ENCODE results near the gene BPIFB4.
"Not testable (repeated sequence)": the region's sequence is repeated elsewhere in the genome, so short reads cannot be mapped to it uniquely, and the experiment has no call there.

The BPIFB4 gene

DNA sequence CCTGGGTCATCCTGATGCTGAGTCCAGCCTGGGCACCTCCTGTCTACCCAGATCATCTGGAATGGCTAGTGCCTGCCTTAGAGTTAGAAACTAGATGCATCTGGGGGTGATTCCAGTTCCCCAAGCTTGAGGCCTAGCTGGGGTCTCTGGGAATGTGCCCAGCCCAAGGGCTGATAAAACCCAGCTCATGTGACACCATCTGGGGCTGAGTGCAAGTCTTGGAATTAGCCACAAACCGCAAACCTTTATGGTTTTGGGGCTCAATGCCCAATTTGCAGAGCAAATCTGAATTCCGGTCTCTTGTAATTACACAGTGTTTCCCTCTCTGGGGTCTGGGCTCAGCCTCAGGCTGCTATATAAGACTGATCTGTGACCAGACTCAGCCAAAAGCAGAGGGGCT, at the start of gene BPIFB4:
Gene BPIFB4 (plus strand): TSS at position 385 of the 400 bp plus-strand sequence. CDS start 1,884 bp downstream, outside the sequence.
- no peak for DNase-seq

DNA sequence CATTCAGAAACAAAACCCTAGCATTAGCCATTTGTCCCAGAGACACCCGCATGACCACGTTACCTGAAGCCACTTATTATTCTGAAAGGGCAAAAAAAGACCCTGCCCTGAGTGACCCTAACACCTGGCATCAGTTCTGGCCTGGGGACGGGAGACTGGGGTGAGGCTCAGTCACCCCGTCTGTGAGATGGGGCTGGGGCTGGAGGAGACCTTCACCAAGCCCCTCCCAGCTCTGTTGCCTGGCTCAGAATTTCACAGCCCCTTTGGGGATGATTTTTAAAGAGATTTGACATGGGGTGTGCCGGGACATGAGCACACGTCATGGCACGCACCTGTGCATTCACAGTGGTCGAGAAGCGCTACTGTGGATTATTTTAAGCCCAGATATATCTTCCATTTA, 49.4 kb upstream of the BPIFB4 start:
- DNase-seq, result no peak

DNA sequence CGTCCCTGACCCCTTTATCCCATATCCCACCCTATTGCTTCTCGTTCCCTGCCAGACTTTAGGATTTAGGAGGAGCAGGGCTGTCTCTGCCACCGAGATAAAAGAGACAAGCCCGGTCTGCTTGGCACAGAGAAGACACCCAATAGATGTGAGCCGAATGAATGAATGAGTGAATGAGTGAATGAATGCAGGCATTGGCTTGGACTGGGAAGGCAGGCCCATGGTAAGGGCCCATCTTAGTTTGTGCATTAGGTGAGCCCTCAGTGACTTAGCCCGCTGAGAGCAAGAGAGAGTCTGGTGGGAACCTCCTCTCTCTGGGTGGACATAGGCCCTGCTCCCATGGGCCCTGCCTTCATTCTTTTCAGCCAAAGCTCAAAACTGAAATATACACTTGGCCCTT, 48.9 kb upstream of the BPIFB4 start:
- no peak for DNase-seq

DNA sequence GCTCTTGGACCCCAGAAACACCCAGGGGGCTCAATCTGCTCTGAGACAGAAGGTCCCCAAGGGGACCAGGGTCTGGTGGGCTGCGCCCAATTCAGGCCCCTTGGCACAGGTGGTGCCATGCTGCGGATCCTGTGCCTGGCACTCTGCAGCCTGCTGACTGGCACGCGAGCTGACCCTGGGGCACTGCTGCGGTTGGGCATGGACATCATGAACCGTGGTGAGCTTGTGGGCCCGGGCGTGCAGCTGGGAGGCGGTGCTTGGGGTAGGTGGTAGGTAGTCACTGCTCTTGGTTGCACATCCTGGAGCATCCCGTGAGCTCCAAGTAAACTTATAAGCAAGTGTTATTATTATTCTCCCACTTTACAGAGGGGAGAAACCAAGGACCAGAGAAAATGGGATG, 47.9 kb upstream of the BPIFB4 start, which contains the start of gene BPIFB6:
Gene BPIFB6 (plus strand): TSS at position 118 of the 400 bp plus-strand sequence. CDS start 0 bp downstream, at position 118.
- DNase-seq, result no peak

DNA sequence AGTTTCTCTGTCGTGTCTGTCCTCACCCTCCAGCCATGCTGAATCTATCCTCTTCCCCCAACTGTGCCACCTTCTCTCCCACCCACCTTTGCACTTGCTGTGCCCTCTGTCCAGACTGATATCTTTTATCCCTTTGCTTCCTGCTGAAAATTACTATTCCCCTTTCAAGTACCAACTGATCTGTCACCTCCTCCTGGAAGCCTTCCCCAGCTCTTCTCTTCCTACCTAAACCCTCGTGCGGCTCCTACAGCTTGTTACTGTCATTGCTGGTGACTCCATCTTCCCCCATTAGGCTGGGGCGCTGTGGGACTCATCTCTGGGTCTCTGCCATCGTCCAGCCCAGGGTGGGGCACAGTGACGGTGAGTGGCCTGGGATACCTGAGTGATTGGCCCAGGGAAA, 46.9 kb upstream of the BPIFB4 start:
- DNase-seq, result no peak

DNA sequence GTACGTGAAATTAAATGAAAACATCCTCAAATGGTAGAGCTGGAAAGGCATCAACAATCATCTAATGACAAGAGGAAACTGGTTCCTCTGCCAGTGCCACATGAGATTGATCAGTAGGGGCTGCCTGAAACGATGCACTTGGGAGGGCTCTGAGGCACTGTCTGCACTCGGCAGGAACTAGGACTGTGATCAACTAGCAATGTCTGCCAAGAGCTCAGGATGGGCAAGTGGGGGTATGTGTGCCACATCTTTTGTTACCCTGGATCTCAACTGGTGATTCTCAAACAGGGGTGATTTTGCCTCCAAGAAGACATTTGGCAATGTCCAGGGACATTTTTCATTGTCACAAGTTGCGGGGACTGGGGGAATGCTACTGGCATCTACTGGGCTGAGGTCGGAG, 46.1 kb upstream of the BPIFB4 start:
- DNase-seq, result no peak

DNA sequence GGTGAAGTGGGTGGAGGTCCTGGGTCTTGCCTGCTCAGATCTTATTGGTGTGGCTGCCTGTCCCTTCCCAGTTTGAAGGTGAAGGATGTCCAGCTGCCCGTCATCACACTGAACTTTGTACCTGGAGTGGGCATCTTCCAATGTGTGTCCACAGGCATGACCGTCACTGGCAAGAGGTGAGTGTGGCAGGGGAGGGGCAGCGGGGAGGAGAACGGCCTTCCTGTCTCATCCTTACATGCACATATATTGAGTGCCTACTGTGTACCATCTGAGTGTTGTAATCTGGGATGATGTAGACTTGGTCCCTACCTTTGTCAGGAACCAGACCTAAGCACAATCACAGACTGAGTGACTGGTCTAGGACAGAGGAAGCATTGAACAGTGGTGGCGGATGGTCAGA, 45.3 kb upstream of the BPIFB4 start:
- no peak for DNase-seq

DNA sequence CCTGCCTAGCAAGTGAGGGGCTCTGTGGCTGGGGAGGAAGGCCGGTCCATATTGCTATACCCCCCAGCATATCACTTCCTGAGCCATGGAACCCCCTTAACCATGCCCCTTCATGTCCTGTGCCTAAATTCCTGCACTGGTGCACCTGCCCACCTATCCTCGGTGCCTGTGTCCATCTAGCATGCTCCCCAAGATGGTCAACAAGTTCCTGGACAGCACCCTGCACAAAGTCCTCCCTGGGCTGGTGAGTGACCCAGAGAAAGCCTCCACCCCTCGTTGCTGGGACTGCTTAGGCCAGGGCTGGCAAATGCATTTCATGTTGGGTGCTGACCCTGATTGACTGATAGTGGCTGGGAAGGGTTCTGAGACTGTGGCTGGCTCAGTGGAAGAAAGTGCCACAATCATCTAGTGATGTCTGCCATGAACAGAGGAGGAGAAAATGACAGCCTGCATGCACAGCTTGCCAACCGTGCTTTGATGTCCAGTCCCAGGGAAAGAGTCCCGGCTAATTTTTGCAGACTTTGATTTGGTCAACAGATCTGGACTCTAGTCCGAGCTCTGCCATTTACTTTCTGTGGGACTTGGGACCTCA, 44.4 kb upstream of the BPIFB4 start:
- DNase-seq, result no peak

DNA sequence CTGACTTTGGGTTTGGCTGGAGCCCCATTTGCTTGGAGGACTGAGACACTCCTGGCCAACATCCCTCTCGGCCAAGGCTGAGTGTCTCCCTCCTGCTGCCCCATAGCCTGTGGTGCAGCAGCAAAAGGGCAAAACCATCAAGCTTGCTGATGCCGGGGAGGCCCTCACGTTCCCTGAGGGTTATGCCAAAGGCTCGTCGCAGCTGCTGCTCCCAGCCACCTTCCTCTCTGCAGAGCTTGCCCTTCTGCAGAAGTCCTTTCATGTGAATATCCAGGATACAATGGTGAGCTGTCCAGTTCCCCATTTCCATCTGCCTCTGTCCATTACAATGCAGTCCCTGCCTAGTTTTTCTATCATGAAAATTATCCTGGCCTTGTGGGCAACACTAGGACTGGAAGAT, 42.0 kb upstream of the BPIFB4 start:
- DNase-seq, result no peak

DNA sequence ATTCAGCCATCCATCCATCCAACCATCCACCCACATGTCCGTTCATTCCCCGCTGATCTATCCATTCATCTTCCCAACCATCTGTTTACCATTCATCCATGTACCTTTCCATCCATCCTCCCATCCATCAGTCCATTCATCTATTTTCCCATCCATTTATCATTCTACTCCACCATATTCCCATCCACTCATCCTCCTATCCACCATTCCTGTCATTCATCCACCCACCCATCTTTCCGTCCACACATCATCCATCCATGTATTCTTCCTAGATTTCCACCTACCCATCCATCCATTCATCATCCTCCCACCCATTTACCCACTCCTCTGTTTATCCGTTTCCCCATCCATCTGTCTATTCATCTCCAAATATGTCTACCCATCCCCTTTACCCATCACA, 41.2 kb upstream of the BPIFB4 start:
- no peak for DNase-seq

DNA sequence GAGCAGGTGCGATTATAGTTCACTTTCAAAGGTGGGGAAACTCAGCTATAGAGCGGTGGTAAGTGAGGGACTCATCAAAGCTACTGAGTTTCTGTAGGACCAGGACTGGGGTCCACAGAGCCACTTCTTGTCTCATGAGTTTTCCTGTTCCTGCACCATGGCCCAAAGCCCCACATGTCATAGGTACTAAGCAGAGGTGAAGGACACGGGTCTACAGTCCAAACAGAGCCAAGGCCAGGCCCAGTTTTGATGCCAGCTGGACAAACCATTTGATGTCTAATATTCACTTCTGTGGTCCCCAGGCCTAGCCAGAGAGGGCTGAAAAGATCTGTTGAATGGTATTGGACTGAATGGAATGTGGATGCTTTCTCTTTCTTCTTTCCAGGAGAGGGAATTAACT, 37.0 kb upstream of the BPIFB4 start:
- DNase-seq, result no peak

DNA sequence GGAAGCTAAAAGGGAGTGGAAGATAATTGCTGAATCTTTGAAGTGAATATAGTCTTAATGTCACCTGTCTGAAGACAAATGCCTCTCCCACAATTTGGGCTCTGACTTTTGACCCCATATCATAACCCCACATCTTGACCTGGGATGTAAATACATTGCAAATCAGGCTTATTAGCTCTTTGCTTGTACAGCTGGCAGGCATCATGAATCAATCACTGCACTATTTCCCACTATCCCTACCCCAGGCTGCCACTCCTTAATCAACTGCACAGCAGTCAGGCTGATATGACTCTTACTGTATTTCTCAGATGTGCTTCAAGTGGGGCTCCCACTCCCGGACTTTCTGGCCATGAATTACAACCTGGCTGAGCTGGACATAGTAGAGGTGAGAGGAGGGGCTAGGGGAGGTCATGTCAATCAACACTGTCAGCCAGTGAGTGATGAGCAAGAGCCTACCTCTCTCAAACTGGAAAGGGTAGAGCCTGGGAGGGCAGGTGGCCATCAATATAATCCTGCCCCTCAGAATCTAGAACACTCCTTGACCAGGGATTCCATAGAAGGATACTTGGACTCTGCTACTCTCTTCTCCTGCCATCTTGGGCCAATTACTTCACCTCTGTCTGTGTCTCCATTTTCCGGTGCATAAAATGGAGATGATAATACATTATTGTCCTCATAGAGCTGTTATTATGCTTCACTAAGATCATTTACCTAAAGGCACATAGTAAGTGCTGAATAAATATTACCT, 36.3 kb upstream of the BPIFB4 start:
- no peak for DNase-seq

DNA sequence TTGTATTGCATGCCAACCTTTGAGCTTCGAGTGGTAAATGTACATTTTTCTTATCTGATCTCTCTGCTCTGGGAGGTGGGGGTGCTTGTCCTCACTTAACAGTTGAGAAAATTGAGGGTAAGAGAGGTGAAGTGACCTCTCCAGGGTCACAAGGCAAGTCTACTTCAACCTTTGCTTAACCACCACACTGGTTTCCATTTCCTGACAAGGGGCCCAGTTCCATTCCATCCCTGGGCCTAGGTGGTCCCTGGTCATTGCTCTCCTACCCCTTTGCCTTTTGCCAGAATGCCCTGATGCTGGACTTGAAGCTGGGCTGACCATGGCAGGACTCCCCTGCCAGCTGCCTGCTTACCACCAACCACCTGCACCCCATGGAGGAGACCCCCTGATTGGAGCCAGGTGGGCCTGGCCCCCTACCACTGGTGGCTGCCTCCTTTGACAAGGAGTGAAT, 35.7 kb upstream of the BPIFB4 start:
- no peak for DNase-seq

DNA sequence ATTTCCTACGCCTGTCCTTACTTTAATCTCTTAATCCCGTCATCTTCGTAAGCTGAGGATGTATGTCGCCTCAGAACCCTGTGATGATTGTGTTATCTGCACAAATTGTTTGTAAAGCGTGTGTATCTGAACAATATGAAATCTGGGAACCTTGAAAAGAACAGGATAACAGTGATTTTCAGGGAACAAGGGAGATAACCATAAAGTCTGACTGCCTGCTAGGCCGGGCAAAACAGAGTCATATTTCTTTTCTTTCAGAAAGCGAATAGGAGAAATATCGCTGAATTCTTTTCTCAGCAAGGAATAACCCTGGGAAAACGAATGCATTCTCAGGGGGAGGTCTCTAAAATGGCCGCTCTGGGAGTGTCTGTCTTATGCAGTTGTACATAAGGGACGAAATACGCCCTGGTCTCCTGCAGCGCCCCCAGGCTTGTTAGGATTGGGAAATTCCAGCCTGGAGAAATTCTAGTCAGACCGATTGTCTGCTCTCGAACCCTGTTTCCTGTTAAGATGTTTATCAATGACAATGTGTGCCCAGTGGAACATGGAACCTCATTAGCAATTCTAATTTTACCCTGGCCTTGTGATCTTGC, 34.2 kb upstream of the BPIFB4 start:
- DNase-seq, result not testable (repeated sequence)

DNA sequence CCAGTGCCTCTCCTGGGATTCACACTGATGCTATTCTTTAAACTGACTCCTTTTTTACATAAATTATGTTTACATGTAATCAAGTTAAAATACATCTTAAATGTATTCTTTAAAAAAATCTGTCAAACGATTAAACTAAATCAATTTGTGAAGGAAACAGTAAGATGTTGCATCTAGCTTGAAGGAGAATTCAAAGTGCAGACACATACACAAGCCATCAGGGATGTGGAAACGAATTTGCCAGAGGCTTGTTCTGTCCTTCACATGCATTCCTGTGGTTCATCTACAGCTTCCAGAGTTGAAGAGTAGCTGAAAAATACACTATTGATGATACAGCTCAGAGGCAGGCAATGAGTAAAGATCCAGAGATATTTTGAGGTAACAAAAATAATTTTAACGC, 33.0 kb upstream of the BPIFB4 start:
- no peak for DNase-seq

DNA sequence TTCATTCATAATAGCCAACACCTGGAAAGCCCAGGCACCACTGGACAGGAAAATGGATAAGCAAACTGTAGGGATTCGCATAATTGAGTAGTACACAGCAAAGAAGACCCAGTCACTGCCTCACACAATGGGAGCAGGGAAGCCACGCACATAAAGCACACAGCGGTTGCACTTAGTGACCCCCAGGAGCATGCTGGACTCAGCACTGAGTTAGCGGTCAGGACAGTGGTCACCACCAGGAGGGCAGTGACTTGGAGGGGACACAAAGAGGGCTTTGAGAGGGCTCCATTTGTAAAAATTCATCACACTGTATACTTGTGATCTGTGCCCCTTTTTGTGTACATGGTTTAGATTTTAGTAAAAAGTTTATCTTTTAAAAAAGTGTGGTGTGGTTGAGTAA, 28.1 kb upstream of the BPIFB4 start:
- no peak for DNase-seq

DNA sequence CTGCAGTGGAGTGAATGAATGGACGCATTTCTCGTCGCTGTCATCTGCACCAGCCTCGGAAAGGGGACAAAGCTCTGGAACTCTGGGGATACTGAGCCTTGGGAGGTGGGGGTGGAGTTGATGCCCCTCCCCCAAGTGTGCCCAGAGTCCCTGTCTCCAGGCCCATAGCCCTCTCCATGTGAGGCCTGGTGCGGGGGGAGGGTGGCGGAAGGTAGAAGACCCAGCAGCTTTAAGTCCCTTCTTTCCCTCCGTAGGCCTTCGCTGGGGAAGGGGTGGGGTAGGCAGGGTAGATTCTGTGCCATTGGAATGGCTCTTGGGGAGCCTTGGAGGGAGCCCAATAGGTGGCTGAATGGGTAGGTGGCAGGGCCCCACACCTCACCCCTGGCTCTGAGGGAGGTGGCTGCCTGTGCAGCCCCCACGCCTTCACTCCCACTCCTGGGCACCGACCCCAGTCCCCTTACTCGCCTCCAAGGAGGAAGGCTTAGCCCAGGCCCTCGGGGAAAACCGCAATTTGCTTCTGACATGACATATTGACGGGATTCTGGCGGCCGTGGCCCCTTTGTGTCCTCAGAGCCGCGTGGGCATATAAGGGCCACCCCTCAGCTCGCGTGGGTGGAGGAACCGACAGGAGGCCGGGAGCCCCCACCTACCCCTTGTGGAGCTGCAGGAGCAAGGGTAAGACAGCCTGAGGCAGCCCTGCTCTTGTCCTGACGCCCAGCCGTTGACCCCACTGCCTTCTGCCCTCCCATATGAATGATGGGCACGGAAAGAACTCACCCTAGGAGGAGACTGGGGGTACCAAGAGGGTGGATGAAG, 25.9 kb upstream of the BPIFB4 start, which contains the start of gene BPIFB3:
Gene BPIFB3 (plus strand): TSS at position 613 of the 816 bp plus-strand sequence. CDS start 1,533 bp downstream, outside the sequence.
- DNase-seq, result no peak

DNA sequence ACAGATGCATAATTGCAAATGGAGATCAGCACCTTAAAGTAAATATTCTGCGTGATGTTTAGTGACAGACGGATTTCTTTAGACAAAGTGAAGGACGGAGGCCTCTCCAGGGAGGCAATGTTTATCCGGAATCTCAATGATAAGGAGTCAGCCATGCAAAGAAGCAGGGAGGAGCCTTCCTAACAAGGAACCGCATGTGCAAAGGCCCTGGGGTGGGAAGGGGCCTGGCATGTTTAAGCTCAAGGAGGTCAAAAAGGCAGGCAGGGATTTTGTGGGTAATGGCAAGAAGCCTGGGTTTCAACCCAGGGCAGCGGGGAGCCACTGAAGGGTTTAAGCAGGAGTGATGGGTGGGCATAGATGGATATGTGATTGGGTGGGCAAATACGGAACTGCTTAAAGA, 25.1 kb upstream of the BPIFB4 start:
- no peak for DNase-seq

DNA sequence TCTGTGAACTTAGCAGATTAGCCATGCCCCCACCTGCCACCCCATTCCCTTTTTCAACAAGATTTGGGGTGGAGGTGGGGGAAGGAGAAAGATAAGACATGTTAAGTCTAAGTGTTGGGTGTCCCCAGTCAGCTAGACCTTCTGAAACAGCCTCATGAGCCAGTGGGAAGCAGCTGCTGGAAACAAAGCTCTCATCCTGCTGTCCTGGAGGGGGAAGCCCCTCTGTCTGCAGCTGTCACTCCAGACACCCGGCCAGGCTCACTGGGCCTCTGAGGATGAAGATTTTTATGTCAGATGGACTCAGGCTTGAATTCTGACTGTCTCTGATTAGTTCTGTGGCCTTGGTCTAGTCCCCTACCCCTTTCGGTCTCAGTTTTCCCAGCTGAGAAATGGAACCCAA, 24.7 kb upstream of the BPIFB4 start:
- no peak for DNase-seq

DNA sequence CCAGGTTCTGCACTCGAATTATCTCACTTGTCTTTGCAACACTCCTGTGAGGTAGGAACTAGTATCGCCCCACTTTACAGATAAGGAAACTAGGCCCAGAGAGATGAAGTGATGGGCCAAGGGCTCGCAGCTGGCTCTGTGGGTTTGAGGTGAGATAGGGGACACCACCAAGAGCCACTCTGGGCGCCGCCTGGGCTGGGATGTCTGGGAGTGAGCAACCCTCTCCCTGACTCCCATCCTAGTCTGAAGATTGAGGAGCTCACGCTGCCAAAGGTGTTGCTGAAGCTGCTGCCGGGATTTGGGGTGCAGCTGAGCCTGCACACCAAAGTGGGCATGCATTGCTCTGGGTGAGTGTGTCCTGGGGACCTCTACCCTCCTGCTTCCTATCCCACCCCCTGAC, 20.3 kb upstream of the BPIFB4 start:
- no peak for DNase-seq

DNA sequence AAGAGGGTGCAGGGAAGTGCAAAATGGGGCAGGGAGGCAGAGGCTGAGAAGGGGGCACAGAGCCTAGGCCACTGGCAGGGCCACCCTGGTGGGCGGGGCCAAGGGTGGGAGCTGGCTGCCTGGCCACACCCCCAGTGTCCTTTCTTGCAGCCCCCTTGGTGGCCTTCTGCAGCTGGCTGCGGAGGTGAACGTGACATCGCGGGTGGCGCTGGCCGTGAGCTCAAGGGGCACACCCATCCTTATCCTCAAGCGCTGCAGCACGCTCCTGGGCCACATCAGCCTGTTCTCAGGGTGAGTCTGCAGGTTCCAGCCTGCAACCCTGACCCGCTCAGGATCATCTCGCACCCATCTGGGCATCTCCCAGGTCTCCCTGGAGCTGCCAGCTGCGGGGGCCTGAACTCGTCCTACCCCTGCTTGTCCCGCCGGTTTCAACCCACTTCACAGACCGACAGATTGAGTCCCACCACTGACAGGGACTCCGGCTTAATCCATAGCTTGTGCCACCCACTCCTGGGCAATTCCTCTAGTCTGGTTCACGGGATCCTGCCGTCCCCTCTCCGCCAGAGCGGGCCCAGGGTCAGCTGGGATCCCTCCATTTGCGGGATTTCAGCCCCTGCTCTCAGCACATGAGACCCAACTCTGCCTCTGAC, 19.6 kb upstream of the BPIFB4 start:
- no peak for DNase-seq

DNA sequence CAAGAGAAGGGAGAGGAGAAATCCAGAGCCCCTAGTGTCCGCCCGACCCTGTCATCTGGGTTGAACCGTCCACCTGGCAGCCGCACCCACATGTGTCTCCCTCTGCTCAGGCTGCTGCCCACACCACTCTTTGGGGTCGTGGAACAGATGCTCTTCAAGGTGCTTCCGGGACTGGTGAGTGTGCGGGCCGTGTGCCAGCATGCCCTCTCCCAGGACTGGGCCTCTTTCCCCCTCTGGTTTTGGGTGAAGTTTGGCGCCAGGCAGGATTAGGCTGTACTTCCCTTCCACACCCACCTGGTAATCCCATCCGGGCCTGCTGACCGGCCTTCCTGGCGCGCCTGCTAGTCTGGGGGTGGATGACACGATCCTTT, 17.8 kb upstream of the BPIFB4 start:
- DNase-seq, result no peak
